ENCODE results near the gene TMEM203.
"Not testable (repeated sequence)": the region's sequence is repeated elsewhere in the genome, so short reads cannot be mapped to it uniquely, and the experiment has no call there.

Gene TMEM203

DNA sequence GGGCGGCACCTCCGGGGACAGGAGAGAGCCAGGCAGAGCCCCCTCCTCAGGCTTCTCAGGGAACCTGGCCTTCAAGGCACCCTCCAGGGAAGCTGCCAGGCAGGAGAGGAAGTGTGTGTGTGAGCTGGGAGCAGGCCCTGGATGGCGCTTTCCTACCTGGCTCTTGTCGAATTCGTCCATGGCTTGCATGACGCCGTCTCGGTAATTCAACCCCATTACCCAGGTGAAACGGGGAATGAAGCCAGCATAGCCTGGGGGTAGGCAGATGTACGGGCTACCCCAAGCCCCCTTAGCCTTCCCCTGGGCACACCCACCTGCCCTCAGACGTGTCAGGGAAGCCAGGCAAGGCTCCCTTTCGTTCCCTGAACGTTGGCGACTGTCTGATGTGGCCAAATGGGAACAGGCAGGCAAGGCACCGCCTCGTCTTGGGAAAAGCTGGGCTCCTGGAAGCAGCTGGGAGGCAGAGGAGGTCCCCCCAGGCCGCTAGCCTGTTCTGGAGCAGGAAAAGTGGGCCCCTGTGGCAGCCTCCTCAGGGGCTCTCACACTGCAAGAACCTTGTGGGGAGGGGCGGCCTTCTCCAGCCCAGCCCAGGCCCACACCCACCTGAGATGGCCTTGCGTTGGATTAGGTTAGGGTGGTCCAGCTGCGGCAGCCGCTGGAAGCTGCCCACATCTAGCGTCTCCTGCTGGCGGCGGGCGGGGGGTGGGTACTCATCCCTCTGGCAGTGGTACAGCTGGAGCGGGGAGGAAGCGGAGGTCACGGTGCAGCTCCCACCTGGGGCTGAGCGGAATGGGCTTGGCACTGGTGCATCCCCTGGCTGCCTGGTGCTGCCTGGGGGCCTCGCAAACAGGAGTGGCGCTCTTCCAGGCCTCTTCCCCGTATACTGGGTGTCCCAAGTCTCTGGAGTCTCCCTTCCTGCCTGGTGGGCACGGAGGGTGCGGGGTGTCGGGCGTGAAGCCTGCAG lies 39.3 kb upstream of the TMEM203 start:
- Mint-ChIP-seq H3K9me3 (no peaks in the 10 kb centered on the region), H3K36me3 (peaks cover 9% of the 10 kb centered on the region), H3K4me3 (no peak overlapping the region), H3K27me3 (no peaks in the 10 kb centered on the region), H3K4me1 (peaks cover 7% of the 10 kb centered on the region), H3K27ac (no peak overlapping the region)

DNA sequence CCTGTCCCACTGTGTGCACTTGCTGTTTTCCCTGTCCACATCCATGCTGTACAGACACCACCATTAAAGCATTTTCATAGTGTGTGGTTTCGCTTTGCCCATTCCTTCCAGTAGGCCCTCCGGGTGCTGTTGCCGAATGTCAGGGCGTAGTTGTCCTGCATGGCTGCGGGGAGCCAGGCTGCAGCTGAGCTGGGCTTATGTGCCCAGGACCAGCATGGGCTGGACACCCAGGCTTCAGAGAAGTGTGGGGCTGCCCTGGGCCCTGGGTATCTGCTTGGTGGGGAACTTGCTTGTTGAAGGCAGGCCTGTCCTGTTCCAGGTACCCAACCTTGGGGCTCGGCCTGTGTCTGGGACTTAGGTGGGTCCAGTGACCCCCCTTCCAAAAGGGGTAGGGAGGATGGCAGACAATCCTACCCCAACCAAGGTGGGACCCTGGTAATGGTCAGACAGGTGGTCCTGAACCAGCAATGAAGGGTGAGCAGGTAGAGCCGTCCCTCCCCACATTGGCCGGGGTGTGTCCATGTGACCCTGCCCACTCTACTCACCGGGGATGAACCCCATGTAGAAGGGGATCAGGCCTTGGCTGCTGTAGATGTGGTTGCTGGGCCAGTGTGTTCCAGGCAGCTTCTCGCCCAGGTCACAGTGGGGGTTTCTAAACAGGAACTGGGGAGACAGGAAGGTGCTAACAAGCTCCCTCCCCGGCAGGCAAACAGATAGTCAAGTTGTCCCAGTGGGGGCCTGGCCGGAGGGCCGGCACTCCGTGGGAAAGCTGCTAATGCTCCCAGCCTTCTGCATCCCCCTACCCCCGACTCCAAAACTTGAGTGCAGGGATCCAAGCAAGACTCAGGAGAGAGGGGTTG lies 38.4 kb upstream of the TMEM203 start:
- no peaks in the 10 kb centered on the region for H3K9me3 Mint-ChIP-seq
- H3K27me3 Mint-ChIP-seq = no peaks in the 10 kb centered on the region
- no peak overlapping the region for H3K27ac Mint-ChIP-seq
- no peak overlapping the region for H3K4me3 Mint-ChIP-seq
- H3K36me3 Mint-ChIP-seq = peaks cover 9% of the 10 kb centered on the region
- peaks cover 11% of the 10 kb centered on the region for H3K4me1 Mint-ChIP-seq

DNA sequence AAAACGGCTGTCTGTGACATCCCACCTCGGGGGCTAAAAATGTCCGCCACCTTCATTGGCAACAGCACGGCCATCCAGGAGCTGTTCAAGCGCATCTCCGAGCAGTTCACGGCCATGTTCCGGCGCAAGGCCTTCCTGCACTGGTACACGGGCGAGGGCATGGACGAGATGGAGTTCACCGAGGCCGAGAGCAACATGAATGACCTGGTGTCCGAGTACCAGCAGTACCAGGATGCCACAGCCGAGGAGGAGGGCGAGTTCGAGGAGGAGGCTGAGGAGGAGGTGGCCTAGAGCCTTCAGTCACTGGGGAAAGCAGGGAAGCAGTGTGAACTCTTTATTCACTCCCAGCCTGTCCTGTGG lies 37.8 kb upstream of the TMEM203 start:
- not testable (repeated sequence) for H3K27ac Mint-ChIP-seq, H3K27me3 Mint-ChIP-seq, H3K36me3 Mint-ChIP-seq, H3K4me3 Mint-ChIP-seq, H3K9me3 Mint-ChIP-seq
- H3K4me1 Mint-ChIP-seq = peaks cover 13% of the 10 kb centered on the region

DNA sequence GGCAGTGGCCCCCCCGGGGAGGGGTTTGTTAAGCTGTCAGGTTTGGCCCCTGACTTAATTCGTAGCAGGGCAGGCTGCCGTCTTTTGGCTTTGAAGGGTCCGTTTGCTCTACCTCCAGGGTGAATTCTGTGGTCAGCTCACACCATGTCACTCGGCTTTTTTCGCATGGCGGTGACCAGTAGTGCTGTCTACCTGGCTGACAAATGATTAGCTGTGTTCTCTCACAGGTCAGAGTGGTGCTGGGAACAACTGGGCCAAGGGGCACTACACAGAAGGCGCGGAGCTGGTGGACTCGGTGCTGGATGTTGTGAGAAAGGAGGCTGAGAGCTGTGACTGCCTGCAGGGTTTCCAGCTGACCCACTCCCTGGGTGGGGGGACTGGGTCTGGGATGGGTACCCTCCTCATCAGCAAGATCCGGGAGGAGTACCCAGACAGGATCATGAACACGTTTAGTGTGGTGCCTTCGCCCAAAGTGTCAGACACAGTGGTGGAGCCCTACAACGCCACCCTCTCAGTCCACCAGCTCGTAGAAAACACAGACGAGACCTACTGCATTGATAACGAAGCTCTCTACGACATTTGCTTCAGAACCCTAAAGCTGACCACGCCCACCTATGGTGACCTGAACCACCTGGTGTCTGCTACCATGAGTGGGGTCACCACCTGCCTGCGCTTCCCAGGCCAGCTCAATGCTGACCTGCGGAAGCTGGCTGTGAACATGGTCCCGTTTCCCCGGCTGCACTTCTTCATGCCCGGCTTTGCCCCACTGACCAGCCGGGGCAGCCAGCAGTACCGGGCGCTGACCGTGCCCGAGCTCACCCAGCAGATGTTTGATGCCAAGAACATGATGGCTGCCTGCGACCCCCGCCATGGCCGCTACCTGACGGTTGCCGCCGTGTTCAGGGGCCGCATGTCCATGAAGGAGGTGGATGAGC lies 37.1 kb upstream of the TMEM203 start:
- H3K4me3 Mint-ChIP-seq = peak overlapping the region; percentile 87
- H3K4me1 Mint-ChIP-seq = peaks cover 13% of the 10 kb centered on the region
- no peaks in the 10 kb centered on the region for H3K9me3 Mint-ChIP-seq
- peaks cover 9% of the 10 kb centered on the region for H3K36me3 Mint-ChIP-seq
- no peaks in the 10 kb centered on the region for H3K27me3 Mint-ChIP-seq
- H3K27ac Mint-ChIP-seq = peak overlapping the region; percentile 68

DNA sequence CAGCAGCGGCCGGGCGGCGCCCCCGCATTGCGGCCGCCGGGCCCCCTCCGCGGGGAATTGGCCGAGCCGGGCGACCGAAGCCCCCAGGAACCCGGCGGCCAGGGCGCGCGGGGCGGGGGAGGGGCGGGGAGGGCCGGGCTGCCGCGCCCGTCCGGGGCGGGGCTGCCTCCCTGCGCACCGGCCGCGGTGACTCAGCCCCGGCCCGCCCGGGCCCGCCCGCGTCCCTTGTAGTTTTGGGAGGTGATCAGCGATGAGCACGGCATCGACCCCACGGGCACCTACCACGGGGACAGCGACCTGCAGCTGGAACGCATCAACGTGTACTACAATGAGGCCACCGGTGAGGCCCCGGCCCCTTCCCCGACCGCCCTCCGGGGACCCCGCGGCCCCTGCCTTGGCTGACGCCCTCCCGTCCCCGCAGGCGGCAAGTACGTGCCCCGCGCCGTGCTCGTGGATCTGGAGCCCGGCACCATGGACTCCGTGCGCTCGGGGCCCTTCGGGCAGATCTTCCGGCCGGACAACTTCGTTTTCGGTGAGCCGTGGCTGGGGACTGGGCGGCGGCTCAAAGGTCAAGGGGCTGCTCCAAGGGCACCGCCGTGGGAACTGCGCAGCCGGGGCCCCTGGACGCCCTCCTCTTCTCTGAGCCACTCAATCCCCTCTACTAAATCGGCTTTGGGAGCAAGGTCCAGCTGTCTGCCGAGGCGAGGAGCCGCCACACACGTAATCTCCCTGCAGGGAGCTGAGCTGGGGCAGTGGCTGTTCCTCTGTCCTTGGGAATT lies 36.2 kb upstream of the TMEM203 start:
- H3K4me1 Mint-ChIP-seq = peaks cover 16% of the 10 kb centered on the region
- H3K36me3 Mint-ChIP-seq = peaks cover 9% of the 10 kb centered on the region
- no peaks in the 10 kb centered on the region for H3K9me3 Mint-ChIP-seq
- H3K4me3 Mint-ChIP-seq = peak overlapping the region; percentile 93
- peak overlapping the region; percentile 72 for H3K27ac Mint-ChIP-seq
- no peaks in the 10 kb centered on the region for H3K27me3 Mint-ChIP-seq

DNA sequence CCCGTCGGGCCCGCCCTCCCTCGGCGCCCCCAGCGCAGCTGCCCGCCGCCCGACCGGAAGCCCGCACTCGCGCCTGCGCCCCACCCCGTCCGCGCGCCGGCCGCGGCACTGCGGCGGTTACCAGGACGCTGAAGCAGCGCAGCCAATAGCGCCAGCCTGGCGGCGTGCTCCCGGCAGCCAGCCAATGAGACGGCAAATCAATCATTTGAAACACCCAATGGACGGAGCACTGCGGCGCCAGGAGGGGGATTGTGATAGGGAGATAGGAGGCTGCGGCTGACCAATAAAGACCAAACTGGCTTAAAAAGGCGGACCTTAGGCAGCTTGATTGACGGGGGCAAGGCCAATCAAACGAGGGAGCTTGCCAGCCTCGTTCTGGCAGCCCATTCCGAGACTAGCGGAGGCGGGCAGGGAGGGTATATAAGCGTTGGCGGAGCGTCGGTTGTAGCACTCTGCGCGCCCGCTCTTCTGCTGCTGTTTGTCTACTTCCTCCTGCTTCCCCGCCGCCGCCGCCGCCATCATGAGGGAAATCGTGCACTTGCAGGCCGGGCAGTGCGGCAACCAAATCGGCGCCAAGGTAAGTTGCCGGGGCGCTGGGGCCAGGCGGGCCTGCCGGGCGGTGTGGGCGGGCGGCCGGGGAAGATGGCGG lies 35.5 kb upstream of the TMEM203 start, which contains the start of gene TUBB4B:
TUBB4B (plus strand) TSS at position 447 of the 649 bp plus-strand sequence; CDS start at position 521, 74 bp downstream.
- peaks cover 9% of the 10 kb centered on the region for H3K36me3 Mint-ChIP-seq
- H3K4me3 Mint-ChIP-seq = peak within 1 kb of the TSS; percentile 93
- H3K9me3 Mint-ChIP-seq = no peaks in the 10 kb centered on the region
- peak within 1 kb of the TSS; percentile 96 for H3K27ac Mint-ChIP-seq
- peaks cover 16% of the 10 kb centered on the region for H3K4me1 Mint-ChIP-seq
- H3K27me3 Mint-ChIP-seq = no peaks in the 10 kb centered on the region

DNA sequence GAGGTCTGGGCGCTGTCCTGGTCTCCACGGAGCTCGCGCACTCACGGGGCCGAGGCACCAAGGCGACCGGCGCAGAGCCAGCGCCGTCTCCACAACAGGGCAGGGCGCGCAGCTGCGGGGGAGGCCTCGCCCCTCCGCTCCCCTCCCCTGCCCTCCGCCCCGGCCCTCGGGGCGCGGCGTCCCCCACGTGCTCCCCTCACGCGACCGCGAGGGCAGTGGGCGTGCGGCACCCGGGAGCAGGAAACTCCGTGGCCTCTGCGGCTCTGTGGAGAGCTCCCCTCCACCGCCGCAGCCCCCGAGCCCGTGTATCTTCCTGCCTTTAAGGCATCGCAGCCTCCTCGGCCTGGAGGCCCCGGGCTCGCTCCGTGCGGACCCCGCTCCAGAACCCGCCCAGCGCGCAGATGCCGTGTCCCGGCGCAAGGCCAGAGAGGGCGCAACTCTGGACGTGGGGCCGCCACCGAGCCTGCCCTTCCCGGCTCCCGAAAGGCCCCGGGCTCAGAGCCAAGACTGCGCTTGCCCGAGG lies 34.9 kb upstream of the TMEM203 start:
- peaks cover 9% of the 10 kb centered on the region for H3K36me3 Mint-ChIP-seq
- peak overlapping the region; percentile 81 for H3K4me3 Mint-ChIP-seq
- H3K4me1 Mint-ChIP-seq = peaks cover 16% of the 10 kb centered on the region
- H3K9me3 Mint-ChIP-seq = no peaks in the 10 kb centered on the region
- H3K27me3 Mint-ChIP-seq = no peaks in the 10 kb centered on the region
- H3K27ac Mint-ChIP-seq = no peak overlapping the region

DNA sequence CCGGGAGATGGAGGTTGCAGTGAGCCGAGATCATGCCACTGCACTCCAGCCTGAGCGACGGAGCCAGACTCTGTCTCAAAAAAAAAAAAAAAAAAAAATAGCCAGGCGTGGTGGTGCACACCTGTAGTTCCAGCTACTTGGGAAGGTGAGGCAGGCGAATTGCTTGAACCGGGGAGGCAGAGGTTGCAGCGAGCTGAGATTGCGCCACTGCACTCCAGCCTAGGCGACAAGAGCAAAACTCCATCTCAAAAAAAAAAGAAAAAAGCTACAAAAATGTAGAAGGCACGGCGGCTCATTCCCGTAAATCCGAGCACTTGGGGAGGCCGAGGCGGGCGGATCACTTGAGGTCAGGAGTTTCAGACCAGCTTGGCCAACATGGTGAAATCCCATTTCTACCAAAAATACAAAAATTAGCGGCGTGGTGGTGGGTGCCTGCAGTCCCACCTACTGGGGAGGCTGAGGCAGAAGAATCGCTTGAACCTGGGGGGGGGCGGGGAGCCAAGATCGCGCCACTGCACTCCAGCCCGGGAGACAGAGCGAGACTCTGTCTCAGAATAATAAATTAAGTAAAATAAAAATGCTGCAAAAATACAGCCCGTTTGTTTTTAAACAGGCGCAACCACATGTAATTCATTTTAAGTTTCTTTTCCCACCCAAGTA lies 34.2 kb upstream of the TMEM203 start:
- not testable (repeated sequence) for H3K36me3 Mint-ChIP-seq, H3K9me3 Mint-ChIP-seq, H3K27me3 Mint-ChIP-seq, H3K27ac Mint-ChIP-seq
- Mint-ChIP-seq H3K4me1 (peaks cover 16% of the 10 kb centered on the region), H3K4me3 (peak overlapping the region; percentile 81)

DNA sequence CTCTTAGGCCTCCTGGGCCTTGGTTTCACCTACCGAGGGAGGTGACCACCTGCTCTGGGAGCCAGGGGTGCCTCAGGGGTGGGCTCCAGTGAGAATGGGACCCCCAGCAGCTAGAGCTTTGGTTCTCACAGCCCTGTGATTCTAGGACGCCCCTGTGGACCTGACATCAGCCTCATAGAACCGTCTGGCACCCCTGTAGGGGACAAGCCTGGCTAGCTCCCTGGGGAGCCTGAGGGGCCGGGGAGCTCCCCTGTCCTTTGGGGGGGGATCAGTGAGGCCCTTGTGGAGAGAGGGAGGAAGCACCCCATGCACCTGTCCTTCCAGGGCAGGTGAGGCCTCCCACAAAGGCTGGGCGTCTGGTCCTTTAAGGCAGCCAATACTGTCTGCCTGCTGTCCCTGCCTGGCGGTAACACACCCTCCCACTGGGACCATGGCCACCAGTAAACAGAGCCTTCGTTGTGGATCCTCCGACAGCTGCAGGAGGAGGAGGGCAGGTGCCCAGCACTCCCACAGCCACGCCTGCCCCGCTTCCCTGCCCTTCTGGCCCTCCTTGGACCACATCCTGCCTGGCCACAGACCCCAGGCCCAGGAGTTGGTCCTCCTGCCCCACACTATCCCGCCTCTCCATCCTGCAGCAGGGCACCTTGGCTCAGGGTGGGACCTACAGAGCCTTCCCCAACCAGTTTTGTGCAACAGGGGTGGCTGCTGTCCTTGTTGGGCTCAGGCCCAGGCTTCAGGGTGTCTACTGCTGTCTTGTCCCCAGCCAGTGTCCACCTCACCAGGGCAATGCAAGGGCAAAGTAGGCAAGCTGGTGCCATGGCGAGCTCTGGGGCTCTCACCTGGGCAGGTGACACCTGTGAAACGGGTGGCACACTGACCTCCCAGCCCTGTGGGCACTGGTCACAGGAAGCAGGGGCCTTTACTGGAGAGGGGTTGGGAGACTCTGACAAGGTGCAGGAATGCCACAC lies 32.6 kb upstream of the TMEM203 start:
- no peak overlapping the region for H3K27ac Mint-ChIP-seq
- no peaks in the 10 kb centered on the region for H3K9me3 Mint-ChIP-seq
- no peaks in the 10 kb centered on the region for H3K27me3 Mint-ChIP-seq
- H3K4me1 Mint-ChIP-seq = peaks cover 16% of the 10 kb centered on the region
- peaks cover 7% of the 10 kb centered on the region for H3K36me3 Mint-ChIP-seq
- no peak overlapping the region for H3K4me3 Mint-ChIP-seq

DNA sequence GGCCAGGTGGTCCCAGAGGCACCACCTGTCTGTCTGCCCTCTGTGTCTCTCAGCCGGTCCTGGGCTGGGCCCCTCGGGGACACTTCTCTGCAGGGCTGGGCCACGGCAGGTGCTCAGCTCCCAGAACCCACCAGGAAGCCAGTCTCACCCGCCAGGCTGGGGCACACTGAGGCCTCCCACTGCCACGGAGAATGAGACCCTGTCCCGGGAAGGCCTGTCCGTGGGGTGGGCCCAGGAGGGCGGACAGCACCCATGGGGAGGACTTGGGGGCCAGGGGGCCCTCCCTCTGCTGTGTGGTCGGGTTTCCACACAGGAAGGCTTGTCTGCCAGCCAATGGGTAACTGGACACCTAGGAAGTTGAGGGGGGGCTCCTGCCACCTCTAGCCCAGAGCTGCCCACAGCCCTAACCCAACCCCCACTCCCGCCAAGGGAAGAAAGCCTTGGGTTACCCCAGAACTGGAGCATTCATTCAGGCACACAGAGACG lies 31.5 kb upstream of the TMEM203 start:
- Mint-ChIP-seq H3K27ac (no peak overlapping the region), H3K4me1 (peaks cover 9% of the 10 kb centered on the region), H3K27me3 (no peaks in the 10 kb centered on the region), H3K4me3 (no peak overlapping the region), H3K9me3 (no peaks in the 10 kb centered on the region), H3K36me3 (no peaks in the 10 kb centered on the region)

DNA sequence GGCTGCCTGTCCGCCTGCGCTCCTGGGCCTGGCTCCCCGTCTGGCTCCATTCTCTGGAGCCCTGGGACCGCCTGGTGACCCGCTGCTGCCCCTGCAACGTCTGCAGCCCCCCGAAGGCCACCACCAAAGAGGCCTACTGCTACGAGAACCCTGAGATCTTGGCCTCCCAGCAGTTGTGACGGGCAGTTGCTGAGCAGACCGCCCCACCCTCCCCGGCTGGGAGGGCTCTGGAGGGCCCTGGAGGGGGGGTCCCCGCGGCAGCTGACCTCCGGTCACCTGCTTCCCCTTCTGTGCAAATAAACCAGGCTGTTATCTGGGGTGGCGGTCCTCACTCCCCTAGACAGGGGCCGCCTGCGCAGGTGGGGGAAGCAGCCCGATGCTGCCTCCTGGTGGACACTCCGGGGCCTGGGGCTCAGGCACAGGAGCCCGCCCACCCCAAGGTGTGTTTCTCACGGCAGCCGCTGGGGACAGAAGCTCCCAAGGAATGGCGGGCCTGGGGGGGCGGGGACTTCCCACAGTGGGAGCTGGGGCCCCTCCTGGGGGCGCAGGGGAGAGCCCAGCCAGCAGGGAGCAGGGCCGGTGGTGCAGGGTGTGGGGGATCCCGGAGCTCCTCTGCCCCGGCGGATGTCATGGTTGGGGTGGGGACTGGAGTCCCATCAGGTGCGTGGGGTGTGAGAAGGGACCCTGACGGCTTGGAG lies 30.9 kb upstream of the TMEM203 start:
- H3K9me3 Mint-ChIP-seq = no peaks in the 10 kb centered on the region
- H3K27ac Mint-ChIP-seq = no peak overlapping the region
- H3K36me3 Mint-ChIP-seq = no peaks in the 10 kb centered on the region
- peaks cover 9% of the 10 kb centered on the region for H3K4me1 Mint-ChIP-seq
- H3K4me3 Mint-ChIP-seq = no peak overlapping the region
- no peaks in the 10 kb centered on the region for H3K27me3 Mint-ChIP-seq
